Colonic mucosa (tissue), 4 donors: ENCODE data around the gene MIB1. TPM values are rescaled to one million over a fixed set of nuclear protein-coding genes. Genes with fewer than 3 reads are reported as not detected.

Experiments used
- DNase-seq: peaks from one replicate; pipeline ENCODE4 v3.0.0-alpha.2; 2020
- H3K27ac ChIP-seq: fragments of 200-600 bp; one replicate; pipeline ENCODE4 v1.8.0; 2021
- H3K27me3 ChIP-seq: fragments of 200-600 bp; one replicate; pipeline ENCODE4 v1.8.0; 2021
- H3K36me3 ChIP-seq: fragments of 200-600 bp; one replicate; pipeline ENCODE4 v1.8.0; 2021
- H3K4me1 ChIP-seq: fragments of 200-600 bp; one replicate; pipeline ENCODE4 v1.8.0; 2021; ENCODE audit warnings: mild to moderate bottlenecking
- H3K4me3 ChIP-seq: fragments of 200-600 bp; one replicate; pipeline ENCODE4 v1.8.0; 2021
- H3K9ac ChIP-seq, 2 donors: one replicate each; pipeline ENCODE4 v1.7.0; 2013; ENCODE audit warnings: control low read depth in 2 of 2, low read depth in 2 of 2, low read length in 2 of 2
- H3K9me3 ChIP-seq: fragments of 200-600 bp; one replicate; pipeline ENCODE4 v1.8.0; 2021
- intact Hi-C: fragments of 100-400 bp; cut with DNase I; formaldehyde crosslinking; loops from one replicate; pipeline ENCODE4 v1.14.1; 2022
- total RNA-seq, 2 donors: library from RNA; stranded (reverse); fragmentation: NEBNext Ultra II Directional in 1 of 2; extraction: Animal tissue kit (Norgen Biotek cat#: 25700) in 1 of 2; gene quantifications; one replicate each; pipeline ENCODE4 v1.2.1, GENCODE V29; 2021
- TF ChIP-seq, protein P1 (sequence below): fragments of 200-600 bp; IDR thresholded peaks from one replicate; pipeline ENCODE4 v1.8.0; 2022; ENCODE audit warnings: antibody characterized with exemption, mild to moderate bottlenecking
- donor health status: healthy.
- donor health status: DM: no; HTN: no; CAD: no.
- donor health status: DM: no; HTN: no; CAD: no.

The MIB1 gene
- total RNA-seq, 2 donors from 2014 or later = 23.4 to 39.3 TPM

DNA sequence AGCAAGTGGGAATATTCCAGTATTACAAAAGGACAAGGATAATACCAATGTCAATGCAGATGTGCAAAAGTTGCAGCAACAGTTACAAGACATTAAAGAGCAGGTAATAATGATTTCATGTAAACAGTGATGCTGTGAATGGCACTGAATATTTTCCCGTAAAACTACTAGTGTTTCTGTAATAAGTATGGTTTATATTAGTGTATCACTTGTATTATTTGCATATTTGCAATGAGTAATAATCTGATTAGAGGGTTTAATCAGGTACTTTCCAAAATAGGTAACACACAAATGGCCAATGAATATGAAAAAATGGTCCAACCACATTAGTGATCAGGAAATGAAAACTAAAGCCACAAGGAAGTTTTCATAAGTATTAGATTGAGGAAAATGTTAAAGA is 118.0 kb downstream of the MIB1 start:
- Histone ChIP-seq H3K4me1 (no peaks in the 10 kb centered on the region), H3K27me3 (no peaks in the 10 kb centered on the region), H3K36me3 (peaks cover 4% of the 10 kb centered on the region), H3K9ac (no peak overlapping the region), H3K9me3 (no peaks in the 10 kb centered on the region), H3K4me3 (no peak overlapping the region), H3K27ac (no peak overlapping the region)
- DNase-seq = no peak
- TF ChIP-seq, protein P1, sequence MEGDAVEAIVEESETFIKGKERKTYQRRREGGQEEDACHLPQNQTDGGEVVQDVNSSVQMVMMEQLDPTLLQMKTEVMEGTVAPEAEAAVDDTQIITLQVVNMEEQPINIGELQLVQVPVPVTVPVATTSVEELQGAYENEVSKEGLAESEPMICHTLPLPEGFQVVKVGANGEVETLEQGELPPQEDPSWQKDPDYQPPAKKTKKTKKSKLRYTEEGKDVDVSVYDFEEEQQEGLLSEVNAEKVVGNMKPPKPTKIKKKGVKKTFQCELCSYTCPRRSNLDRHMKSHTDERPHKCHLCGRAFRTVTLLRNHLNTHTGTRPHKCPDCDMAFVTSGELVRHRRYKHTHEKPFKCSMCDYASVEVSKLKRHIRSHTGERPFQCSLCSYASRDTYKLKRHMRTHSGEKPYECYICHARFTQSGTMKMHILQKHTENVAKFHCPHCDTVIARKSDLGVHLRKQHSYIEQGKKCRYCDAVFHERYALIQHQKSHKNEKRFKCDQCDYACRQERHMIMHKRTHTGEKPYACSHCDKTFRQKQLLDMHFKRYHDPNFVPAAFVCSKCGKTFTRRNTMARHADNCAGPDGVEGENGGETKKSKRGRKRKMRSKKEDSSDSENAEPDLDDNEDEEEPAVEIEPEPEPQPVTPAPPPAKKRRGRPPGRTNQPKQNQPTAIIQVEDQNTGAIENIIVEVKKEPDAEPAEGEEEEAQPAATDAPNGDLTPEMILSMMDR = no peak
- intact Hi-C loops = no loop called here

DNA sequence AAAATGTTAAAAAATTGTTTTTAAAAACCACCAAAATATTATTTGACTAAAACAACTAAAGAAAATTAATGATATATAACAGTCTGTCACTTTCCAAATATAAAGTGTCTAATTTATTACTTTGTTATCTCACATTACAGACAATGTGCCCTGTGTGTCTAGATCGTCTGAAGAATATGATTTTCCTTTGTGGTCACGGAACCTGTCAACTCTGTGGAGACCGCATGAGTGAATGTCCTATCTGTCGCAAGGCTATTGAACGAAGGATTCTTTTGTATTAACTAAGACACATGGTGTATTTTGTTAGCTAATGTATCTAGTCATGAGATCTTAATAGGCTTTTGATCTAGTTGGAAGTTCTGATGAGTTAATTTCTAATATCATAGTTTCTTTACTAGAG is 123.8 kb downstream of the MIB1 start:
- H3K27ac ChIP-seq = no peak overlapping the region
- intact Hi-C loops = no loop called here
- no peaks in the 10 kb centered on the region for H3K9me3 ChIP-seq
- no peak overlapping the region for H3K9ac ChIP-seq
- peaks cover 4% of the 10 kb centered on the region for H3K36me3 ChIP-seq
- no peak for DNase-seq
- H3K4me1 ChIP-seq = no peaks in the 10 kb centered on the region
- TF ChIP-seq, protein P1 = no peak
- no peaks in the 10 kb centered on the region for H3K27me3 ChIP-seq
- H3K4me3 ChIP-seq = no peak overlapping the region

DNA sequence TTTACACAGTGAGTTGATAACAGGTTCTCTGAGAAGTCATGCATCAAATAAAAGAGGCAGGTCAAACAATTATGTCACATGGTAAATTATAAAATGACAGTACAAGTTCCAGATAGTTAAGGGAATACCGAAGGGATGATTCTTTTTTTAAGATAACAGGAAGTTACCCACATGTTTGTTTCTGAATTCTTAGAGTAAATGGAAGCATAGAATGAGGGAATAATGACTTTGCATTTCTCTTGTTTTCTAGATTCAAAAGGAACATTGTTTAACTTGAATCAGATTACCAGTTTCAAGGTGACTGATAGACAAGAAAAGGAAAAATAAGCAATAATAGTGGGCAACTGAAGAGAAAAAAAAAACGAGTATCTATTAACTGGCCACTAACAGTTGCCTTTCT is 124.5 kb downstream of the MIB1 start:
- no peaks in the 10 kb centered on the region for H3K4me1 ChIP-seq
- intact Hi-C loops = no loop called here
- no peak for DNase-seq
- H3K9me3 ChIP-seq = no peaks in the 10 kb centered on the region
- TF ChIP-seq, protein P1 = no peak
- H3K27me3 ChIP-seq = no peaks in the 10 kb centered on the region
- H3K27ac ChIP-seq = no peak overlapping the region
- H3K9ac ChIP-seq = no peak overlapping the region
- H3K4me3 ChIP-seq = no peak overlapping the region
- H3K36me3 ChIP-seq = peaks cover 4% of the 10 kb centered on the region

DNA sequence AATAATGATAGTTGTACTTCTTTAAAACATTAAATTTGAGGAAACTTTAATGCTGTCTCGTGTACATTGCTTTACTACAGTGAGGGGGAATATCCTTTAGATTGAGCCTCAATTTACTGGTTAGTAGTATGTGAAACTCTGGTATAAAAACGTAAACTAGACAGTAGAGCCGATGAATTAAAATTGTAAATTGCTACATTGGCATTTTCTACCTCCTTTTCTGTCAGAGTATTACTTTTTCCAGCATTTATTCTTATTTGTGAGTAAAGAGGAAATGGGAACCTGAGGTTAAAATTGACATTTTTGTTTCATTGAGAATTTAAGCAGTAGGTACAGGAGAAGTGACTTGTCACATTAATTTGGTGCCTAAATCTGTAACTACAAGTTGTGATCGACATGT is 128.2 kb downstream of the MIB1 start:
- TF ChIP-seq, protein P1 = no peak

DNA sequence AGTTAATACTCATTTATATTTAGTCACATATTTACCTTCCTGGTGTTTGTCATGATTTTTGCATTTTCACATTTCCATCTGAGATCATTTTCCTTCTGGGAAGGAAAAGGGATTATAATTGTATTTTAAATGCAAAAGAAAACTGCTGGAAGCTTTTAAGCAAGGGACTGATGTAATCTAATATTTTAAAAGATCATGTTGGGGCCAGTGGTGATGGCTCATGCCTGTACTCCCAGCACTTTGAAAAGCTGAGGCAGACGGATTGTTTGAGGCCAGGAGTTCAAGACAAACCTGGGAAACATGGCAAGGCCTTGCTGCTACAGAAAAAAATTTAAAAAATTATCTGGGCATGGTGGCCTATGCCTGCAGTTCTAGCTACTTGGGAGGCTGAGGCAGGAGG is 149.0 kb downstream of the MIB1 start:
- TF ChIP-seq, protein P1 = no peak
- Histone ChIP-seq H3K4me3 (no peak overlapping the region), H3K27me3 (no peaks in the 10 kb centered on the region), H3K27ac (no peak overlapping the region), H3K36me3 (no peaks in the 10 kb centered on the region), H3K4me1 (no peaks in the 10 kb centered on the region), H3K9me3 (no peaks in the 10 kb centered on the region), H3K9ac (no peak overlapping the region)
- intact Hi-C loops = no loop called here
- no peak for DNase-seq

More for the DNA sequence above, 128.2 kb downstream of the MIB1 start:
- H3K4me3 ChIP-seq = no peak overlapping the region
- H3K27ac ChIP-seq = no peak overlapping the region
- H3K36me3 ChIP-seq = no peaks in the 10 kb centered on the region
- no peaks in the 10 kb centered on the region for H3K4me1 ChIP-seq
- H3K9ac ChIP-seq = no peak overlapping the region
- intact Hi-C loops = no loop called here
- no peaks in the 10 kb centered on the region for H3K9me3 ChIP-seq
- DNase-seq = no peak
- no peaks in the 10 kb centered on the region for H3K27me3 ChIP-seq
